Stomach smooth muscle (tissue), 2 donors: Measurements from ENCODE around the gene RELN.

Source experiments
- H3K27ac ChIP-seq: one replicate; pipeline ENCODE4 v1.7.0; 2013; ENCODE audit warnings: mild to moderate bottlenecking, low read length, inconsistent platforms
- H3K27me3 ChIP-seq, 2 donors: one replicate each; pipeline ENCODE4 v1.7.0; 2013; ENCODE audit warnings: low read length in 2 of 2; ENCODE audit not compliant: insufficient read depth in 2 of 2, control insufficient read depth in 1 of 2
- H3K36me3 ChIP-seq, 2 donors: one replicate each; pipeline ENCODE4 v1.7.0; 2013; ENCODE audit warnings: low read length in 2 of 2; ENCODE audit not compliant: control insufficient read depth in 2 of 2, insufficient read depth in 2 of 2
- H3K4me1 ChIP-seq: one replicate; pipeline ENCODE4 v1.7.0; 2013; ENCODE audit warnings: low read length; ENCODE audit not compliant: control insufficient read depth, insufficient read depth
- H3K4me3 ChIP-seq, 2 donors: one replicate each; pipeline ENCODE4 v1.7.0; 2013; ENCODE audit warnings: low read length in 2 of 2
- H3K9ac ChIP-seq, 2 donors: one replicate each; pipeline ENCODE4 v1.7.0; 2013; ENCODE audit warnings: low read length in 2 of 2, mild to moderate bottlenecking in 1 of 2
- H3K9me3 ChIP-seq, 2 donors: one replicate each; pipeline ENCODE4 v1.7.0; 2013; ENCODE audit warnings: low read length in 2 of 2; ENCODE audit not compliant: control insufficient read depth in 2 of 2
- donor health status: healthy.
- donor health status: Pancreatic carcinoma.

Gene RELN

GRCh38 chr7:103605640-103606039 lies 383.8 kb downstream of the RELN start:
- H3K9me3 ChIP-seq, result no peaks in the 10 kb centered on the region
- no peak overlapping the region for H3K27ac ChIP-seq
- H3K27me3 ChIP-seq, result no peaks in the 10 kb centered on the region
- H3K36me3 ChIP-seq, result no peaks in the 10 kb centered on the region
- H3K4me1 ChIP-seq, result no peaks in the 10 kb centered on the region
- no peak overlapping the region for H3K9ac ChIP-seq
- no peak overlapping the region for H3K4me3 ChIP-seq

DNA sequence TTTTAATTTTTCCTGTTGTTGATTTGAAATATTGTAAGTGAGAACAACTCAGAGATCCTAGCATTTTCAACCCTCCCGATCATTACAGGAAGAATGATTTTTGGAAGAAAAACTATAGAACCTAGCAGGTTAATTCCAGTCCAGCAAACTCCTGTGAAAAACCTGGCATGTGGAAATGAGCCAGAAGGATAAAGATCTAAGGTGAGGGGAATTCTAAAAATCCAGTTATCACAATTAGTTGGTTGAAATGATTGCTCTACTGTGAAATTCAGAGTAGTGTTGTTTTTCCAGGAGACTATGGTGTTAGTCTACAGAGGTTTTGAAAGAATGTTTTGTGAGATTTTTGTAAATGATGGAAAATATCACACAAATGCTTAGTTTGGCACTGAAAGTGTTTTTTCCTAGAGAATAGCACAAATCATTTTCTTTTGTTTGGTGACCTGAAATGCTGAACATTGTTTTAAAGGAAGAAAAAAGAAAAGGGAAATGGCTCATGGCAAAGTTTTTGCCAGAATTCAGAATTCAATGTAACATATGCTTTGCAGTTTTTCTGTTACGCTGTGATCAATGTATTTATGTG lies 391.0 kb downstream of the RELN start:
- Histone ChIP-seq H3K36me3 (no peaks in the 10 kb centered on the region), H3K4me3 (no peak overlapping the region), H3K4me1 (no peaks in the 10 kb centered on the region), H3K9ac (no peak overlapping the region), H3K9me3 (no peaks in the 10 kb centered on the region), H3K27ac (no peak overlapping the region), H3K27me3 (no peaks in the 10 kb centered on the region)

DNA sequence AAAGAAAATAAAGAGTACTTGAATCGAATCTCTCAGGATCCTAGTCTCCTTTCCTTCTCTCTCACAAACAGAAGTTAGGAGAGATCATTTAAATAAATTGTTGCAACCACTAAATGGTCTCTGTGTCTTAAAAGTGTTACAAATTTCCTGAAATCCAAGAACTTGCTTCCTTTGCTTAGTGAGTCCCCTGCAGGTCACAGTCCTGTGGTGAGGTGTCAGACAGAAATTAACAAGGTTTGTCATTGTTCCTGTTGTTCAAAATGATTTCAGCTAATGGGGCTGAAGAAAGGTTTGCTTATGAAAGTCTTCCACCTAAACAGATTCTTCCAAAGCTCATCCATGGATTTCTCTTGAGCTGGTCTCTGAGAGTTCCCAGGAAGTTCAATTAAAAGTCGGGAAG lies 391.9 kb downstream of the RELN start:
- Histone ChIP-seq H3K4me3 (no peak overlapping the region), H3K36me3 (no peaks in the 10 kb centered on the region)

DNA sequence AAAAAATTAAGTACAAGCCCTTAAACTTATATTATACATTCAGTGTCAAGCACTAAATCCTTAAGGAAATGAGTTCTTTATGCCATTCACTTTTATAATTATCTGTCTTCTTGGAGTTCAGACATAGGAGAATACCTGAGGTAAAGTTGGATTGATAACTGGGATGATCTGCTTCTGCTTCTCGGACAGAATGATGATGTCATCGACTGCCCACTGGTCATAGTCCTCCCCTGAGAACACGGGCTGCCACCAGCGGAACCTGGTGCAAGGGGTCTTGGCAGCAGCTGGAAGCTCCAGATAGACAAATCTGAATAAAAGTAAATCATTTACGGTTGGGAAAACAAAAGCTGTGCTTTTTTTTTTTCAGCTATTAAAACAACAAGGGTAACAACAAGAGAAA lies 395.3 kb downstream of the RELN start:
- Histone ChIP-seq H3K27me3 (no peaks in the 10 kb centered on the region), H3K27ac (no peak overlapping the region), H3K9ac (no peak overlapping the region), H3K4me3 (no peak overlapping the region), H3K9me3 (no peaks in the 10 kb centered on the region), H3K4me1 (no peaks in the 10 kb centered on the region), H3K36me3 (no peaks in the 10 kb centered on the region)

More for the DNA sequence above, 391.9 kb downstream of the RELN start:
- no peaks in the 10 kb centered on the region for H3K27me3 ChIP-seq
- H3K27ac ChIP-seq, result no peak overlapping the region
- no peaks in the 10 kb centered on the region for H3K4me1 ChIP-seq
- no peak overlapping the region for H3K9ac ChIP-seq
- no peaks in the 10 kb centered on the region for H3K9me3 ChIP-seq

- Histone ChIP-seq H3K36me3 (no peaks in the 10 kb centered on the region), H3K4me1 (no peaks in the 10 kb centered on the region), H3K4me3 (no peak overlapping the region), H3K9ac (no peak overlapping the region), H3K27me3 (no peaks in the 10 kb centered on the region), H3K27ac (no peak overlapping the region), H3K9me3 (no peaks in the 10 kb centered on the region)
Observed at GRCh38 chr7:103593691-103594090, 395.8 kb downstream of the RELN start.

DNA sequence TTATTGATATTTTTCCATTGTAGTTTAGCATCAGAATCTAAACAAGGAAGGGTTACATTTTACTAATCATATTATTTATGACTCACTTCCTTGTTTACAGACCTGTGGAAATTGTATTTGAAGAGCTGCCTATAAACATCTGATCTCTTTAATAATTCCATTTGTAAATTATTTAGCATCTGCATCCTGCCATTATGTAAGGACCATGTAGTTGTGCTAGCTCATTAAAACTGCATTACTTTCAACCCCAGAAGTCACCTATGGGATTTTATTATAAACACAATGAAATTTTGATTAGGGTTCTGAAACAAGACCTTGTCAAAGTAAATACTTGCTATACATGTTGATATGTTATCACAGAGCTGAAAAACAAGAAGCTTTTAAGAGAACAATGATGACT lies 396.6 kb downstream of the RELN start:
- Histone ChIP-seq H3K4me3 (no peak overlapping the region), H3K27me3 (no peaks in the 10 kb centered on the region), H3K36me3 (no peaks in the 10 kb centered on the region), H3K9me3 (no peaks in the 10 kb centered on the region), H3K27ac (no peak overlapping the region), H3K4me1 (no peaks in the 10 kb centered on the region), H3K9ac (no peak overlapping the region)

- no peaks in the 10 kb centered on the region for H3K4me1 ChIP-seq
- H3K9ac ChIP-seq, result no peak overlapping the region
- H3K27me3 ChIP-seq, result no peaks in the 10 kb centered on the region
- no peaks in the 10 kb centered on the region for H3K9me3 ChIP-seq
- H3K4me3 ChIP-seq, result no peak overlapping the region
- H3K27ac ChIP-seq, result no peak overlapping the region
- H3K36me3 ChIP-seq, result no peaks in the 10 kb centered on the region
Observed at GRCh38 chr7:103592187-103592586, 397.3 kb downstream of the RELN start.

GRCh38 chr7:103580031-103580430 lies 409.4 kb downstream of the RELN start:
- peaks cover 0 to 3% of the 10 kb centered on the region in 2 donors for H3K27me3 ChIP-seq
- H3K9me3 ChIP-seq, result no peaks in the 10 kb centered on the region
- no peak overlapping the region for H3K4me3 ChIP-seq
- H3K9ac ChIP-seq, result no peak overlapping the region
- no peak overlapping the region for H3K27ac ChIP-seq
- no peaks in the 10 kb centered on the region for H3K4me1 ChIP-seq
- no peaks in the 10 kb centered on the region for H3K36me3 ChIP-seq

GRCh38 chr7:103577059-103577458 lies 412.4 kb downstream of the RELN start:
- no peak overlapping the region for H3K4me3 ChIP-seq
- no peak overlapping the region for H3K9ac ChIP-seq
- H3K36me3 ChIP-seq, result no peaks in the 10 kb centered on the region
- H3K27ac ChIP-seq, result no peak overlapping the region
- H3K9me3 ChIP-seq, result no peaks in the 10 kb centered on the region
- no peaks in the 10 kb centered on the region for H3K4me1 ChIP-seq
- peaks cover 0 to 3% of the 10 kb centered on the region in 2 donors for H3K27me3 ChIP-seq

DNA sequence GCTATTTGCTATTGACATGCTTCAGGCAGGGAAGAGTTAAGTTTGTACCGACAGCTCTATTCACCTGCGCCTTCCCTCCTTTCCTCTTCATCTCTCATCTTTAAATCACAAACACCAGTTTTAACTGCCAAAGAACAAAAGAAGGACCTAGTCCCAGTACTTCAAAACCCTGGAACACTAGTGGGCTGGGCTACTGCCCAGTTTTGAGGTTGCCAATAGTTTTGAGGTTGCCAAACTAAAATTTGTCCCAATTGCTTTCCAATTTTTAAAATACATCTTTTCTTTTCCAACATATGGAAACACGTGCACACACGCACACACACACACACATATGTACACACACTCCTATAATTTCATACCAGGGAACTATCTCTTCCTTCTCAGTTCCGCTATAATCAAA lies 412.8 kb downstream of the RELN start:
- Histone ChIP-seq H3K9me3 (no peaks in the 10 kb centered on the region), H3K9ac (no peak overlapping the region), H3K4me1 (no peaks in the 10 kb centered on the region), H3K27ac (no peak overlapping the region), H3K36me3 (no peaks in the 10 kb centered on the region), H3K27me3 (peaks cover 0 to 3% of the 10 kb centered on the region in 2 donors), H3K4me3 (no peak overlapping the region)

DNA sequence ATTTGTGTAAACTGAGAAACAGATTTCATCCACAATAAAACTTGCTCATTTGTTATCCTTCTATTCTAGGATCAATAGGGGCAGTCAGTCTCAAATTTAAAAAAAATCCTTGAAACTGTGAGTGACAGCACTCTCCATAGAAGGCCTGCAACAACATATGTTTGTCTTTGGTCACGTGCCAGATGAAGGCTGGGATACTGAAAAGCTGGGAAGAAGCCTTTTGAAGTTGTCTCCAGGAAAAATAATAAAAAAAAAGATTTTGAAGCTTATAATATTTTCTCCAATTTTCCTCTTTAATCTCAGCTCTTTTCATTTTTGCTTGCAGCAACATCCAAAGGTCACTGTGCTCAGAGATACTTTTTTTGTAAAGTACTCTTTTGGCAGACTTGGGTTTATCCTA lies 414.9 kb downstream of the RELN start:
- H3K9ac ChIP-seq, result no peak overlapping the region
- H3K4me1 ChIP-seq, result no peaks in the 10 kb centered on the region
- H3K9me3 ChIP-seq, result no peaks in the 10 kb centered on the region
- no peaks in the 10 kb centered on the region for H3K36me3 ChIP-seq
- H3K27me3 ChIP-seq, result no peaks in the 10 kb centered on the region
- H3K4me3 ChIP-seq, result no peak overlapping the region
- H3K27ac ChIP-seq, result no peak overlapping the region
